ENCODE data around the gene MID1. TPM values are rescaled to one million over a fixed set of nuclear protein-coding genes. Genes with fewer than 3 reads are reported as not detected.

The MID1 gene
- total RNA-seq, 2 donors from 2014 or later, result 38.3 to 44.9 TPM

DNA sequence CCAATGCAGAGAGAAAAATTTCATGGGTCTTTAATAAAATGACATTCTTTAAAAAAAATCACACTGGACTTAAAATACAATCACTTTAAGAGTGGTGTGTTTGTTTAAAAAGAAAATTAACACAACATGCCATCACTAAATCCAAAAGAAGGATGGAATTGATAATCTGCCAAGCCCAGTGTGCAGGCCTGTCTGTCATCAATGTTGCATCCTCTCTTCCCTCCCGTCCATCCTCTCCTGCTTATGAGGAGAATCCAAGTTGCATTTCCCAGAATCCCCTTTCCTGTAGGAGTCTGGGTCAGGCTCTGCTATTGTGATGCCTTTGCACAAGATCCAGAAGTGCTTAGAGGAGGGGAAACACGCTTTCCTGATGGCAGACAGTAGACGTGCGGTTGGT is 169.4 kb downstream of the MID1 start:
- TF ChIP-seq, protein P1, sequence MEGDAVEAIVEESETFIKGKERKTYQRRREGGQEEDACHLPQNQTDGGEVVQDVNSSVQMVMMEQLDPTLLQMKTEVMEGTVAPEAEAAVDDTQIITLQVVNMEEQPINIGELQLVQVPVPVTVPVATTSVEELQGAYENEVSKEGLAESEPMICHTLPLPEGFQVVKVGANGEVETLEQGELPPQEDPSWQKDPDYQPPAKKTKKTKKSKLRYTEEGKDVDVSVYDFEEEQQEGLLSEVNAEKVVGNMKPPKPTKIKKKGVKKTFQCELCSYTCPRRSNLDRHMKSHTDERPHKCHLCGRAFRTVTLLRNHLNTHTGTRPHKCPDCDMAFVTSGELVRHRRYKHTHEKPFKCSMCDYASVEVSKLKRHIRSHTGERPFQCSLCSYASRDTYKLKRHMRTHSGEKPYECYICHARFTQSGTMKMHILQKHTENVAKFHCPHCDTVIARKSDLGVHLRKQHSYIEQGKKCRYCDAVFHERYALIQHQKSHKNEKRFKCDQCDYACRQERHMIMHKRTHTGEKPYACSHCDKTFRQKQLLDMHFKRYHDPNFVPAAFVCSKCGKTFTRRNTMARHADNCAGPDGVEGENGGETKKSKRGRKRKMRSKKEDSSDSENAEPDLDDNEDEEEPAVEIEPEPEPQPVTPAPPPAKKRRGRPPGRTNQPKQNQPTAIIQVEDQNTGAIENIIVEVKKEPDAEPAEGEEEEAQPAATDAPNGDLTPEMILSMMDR (IDR thresholded peaks at IDR 0.05), result no peak
- H3K27me3 ChIP-seq, result no peaks in the 10 kb centered on the region
- H3K4me1 ChIP-seq, result no peaks in the 10 kb centered on the region
- H3K27ac ChIP-seq, result no peak overlapping the region
- no peak overlapping the region for H3K4me3 ChIP-seq
- intact Hi-C loops (cut with DNase I), result no loop called here
- no peak overlapping the region for H3K9ac ChIP-seq (ENCODE audit: low read depth in 2 of 2, low read length in 2 of 2)
- no peaks in the 10 kb centered on the region for H3K9me3 ChIP-seq
- no peaks in the 10 kb centered on the region for H3K36me3 ChIP-seq
- DNase-seq, result no peak

GRCh38 chrX:10450229-10450958 is 170.0 kb downstream of the MID1 start:
- no peaks in the 10 kb centered on the region for H3K4me1 ChIP-seq
- H3K27me3 ChIP-seq, result no peaks in the 10 kb centered on the region
- no peak overlapping the region for H3K4me3 ChIP-seq
- H3K36me3 ChIP-seq, result no peaks in the 10 kb centered on the region
- H3K27ac ChIP-seq, result no peak overlapping the region
- no peak overlapping the region for H3K9ac ChIP-seq (ENCODE audit: low read depth in 2 of 2, low read length in 2 of 2)
- intact Hi-C loops (cut with DNase I), result no loop called here
- DNase-seq, result no peak
- H3K9me3 ChIP-seq, result no peaks in the 10 kb centered on the region
- TF ChIP-seq, protein P1 (IDR thresholded peaks at IDR 0.05), result no peak

DNA sequence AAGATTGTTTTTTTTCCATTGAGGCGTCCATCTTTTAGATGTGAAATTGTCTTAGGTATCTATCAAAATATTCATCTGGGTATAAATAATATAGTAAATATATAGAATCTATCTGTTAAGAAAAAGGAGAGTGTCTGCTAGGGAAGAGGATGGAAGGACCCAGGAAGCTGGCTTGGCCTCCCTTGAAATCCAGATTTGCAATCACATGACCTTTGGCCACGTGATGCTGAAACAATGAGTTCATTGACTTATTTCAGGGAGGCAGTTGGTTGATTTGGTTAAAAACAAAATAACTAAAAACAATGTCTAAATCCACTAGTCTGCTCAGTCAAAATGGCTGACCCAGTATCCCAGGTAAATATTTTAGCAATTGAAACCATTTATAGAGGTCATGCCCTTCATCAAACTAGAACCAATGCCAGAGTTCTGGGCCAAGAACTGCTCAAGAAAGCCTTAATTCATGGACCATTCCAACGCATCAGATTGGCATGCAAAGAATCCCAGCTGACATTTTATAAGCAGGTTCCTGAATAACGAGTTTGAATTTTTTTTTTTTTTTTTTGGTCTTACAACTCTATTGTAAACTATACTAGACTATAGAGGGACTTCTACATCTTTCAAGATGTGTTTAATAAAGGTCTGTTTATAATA is 172.7 kb downstream of the MID1 start:
- H3K9me3 ChIP-seq, result no peaks in the 10 kb centered on the region
- intact Hi-C loops (cut with DNase I), result no loop called here
- no peak overlapping the region for H3K9ac ChIP-seq (ENCODE audit: low read depth in 2 of 2, low read length in 2 of 2)
- no peaks in the 10 kb centered on the region for H3K27me3 ChIP-seq
- no peak overlapping the region for H3K27ac ChIP-seq
- no peak for DNase-seq
- TF ChIP-seq, protein P1 (IDR thresholded peaks at IDR 0.05), result no peak
- H3K4me3 ChIP-seq, result no peak overlapping the region
- H3K36me3 ChIP-seq, result no peaks in the 10 kb centered on the region
- H3K4me1 ChIP-seq, result no peaks in the 10 kb centered on the region

DNA sequence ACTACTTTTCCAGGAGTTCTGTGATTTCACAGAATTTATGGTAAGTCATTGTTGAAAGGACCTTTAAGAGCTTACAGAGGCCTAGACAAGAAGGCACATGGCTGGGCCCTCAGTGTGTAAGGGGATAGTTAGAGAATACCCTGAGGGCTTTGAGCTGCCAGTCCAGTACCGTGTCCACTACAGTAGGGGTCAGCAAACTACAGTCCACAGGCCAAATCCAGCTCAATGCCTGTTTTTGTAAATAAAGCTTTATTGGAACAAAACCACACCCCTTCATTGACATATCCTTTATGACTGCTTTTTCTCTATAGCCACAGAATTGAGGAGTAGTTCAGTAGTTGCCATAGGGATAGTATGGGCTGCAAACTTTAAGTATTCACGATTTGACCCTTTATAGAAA is 176.2 kb downstream of the MID1 start:
- Histone ChIP-seq H3K36me3 (no peaks in the 10 kb centered on the region), H3K27ac (no peak overlapping the region), H3K9me3 (no peaks in the 10 kb centered on the region), H3K27me3 (no peaks in the 10 kb centered on the region), H3K9ac (ENCODE audit: low read depth in 2 of 2, low read length in 2 of 2) (no peak overlapping the region), H3K4me1 (no peaks in the 10 kb centered on the region), H3K4me3 (no peak overlapping the region)
- intact Hi-C loops (cut with DNase I), result no loop called here
- DNase-seq, result no peak
- TF ChIP-seq, protein P1 (IDR thresholded peaks at IDR 0.05), result no peak

GRCh38 chrX:10441464-10441863 is 178.9 kb downstream of the MID1 start:
- Histone ChIP-seq H3K27ac (no peak overlapping the region), H3K4me3 (no peak overlapping the region), H3K36me3 (no peaks in the 10 kb centered on the region), H3K4me1 (no peaks in the 10 kb centered on the region), H3K9ac (ENCODE audit: low read depth in 2 of 2, low read length in 2 of 2) (no peak overlapping the region), H3K27me3 (no peaks in the 10 kb centered on the region), H3K9me3 (no peaks in the 10 kb centered on the region)
- TF ChIP-seq, protein P1 (IDR thresholded peaks at IDR 0.05), result no peak
- intact Hi-C loops (cut with DNase I), result no loop called here
- DNase-seq, result no peak

All from colonic mucosa (tissue), 4 donors.